Astrocyte (in vitro differentiated cells and primary cell): ENCODE data around the gene PLCL2.

Experiments used
- EZH2 ChIP-seq: IDR thresholded peaks from 2 replicates; pipeline ENCODE4 v1.6.1; 2012; ENCODE audit warnings: mild to moderate bottlenecking, low read length, inconsistent platforms; ENCODE audit not compliant: insufficient read depth
- TF ChIP-seq, protein P1 (sequence below): IDR thresholded peaks from 2 replicates; pipeline ENCODE4 v1.5.1; 2011; ENCODE audit warnings: low read depth, mild to moderate bottlenecking, inconsistent platforms, low read length, moderate library complexity; ENCODE audit not compliant: insufficient read depth

DNA sequence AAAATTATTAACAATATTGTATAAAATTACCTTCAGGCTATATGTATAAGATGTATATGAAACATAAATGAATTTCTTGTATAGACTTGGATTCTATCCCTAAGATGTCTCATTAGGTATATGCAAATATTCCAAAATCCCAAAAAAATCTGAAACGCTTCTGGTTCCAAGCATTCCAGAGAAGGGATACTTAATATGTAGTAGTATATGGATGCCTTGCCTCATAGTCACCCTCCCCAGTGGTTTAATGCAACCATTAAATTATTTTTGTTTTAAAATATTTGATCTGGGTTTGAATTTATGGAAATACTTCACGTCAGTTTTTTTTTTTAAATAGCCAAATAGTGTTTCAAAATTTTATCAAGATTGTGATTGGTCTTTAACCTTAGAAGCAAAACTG is 27.2 kb downstream of the PLCL2 start:
- TF ChIP-seq, protein P1, sequence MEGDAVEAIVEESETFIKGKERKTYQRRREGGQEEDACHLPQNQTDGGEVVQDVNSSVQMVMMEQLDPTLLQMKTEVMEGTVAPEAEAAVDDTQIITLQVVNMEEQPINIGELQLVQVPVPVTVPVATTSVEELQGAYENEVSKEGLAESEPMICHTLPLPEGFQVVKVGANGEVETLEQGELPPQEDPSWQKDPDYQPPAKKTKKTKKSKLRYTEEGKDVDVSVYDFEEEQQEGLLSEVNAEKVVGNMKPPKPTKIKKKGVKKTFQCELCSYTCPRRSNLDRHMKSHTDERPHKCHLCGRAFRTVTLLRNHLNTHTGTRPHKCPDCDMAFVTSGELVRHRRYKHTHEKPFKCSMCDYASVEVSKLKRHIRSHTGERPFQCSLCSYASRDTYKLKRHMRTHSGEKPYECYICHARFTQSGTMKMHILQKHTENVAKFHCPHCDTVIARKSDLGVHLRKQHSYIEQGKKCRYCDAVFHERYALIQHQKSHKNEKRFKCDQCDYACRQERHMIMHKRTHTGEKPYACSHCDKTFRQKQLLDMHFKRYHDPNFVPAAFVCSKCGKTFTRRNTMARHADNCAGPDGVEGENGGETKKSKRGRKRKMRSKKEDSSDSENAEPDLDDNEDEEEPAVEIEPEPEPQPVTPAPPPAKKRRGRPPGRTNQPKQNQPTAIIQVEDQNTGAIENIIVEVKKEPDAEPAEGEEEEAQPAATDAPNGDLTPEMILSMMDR = no peak
- no peak for TF ChIP-seq EZH2
